ENCODE results near the gene ITPR3. TPM values are rescaled to one million over a fixed set of nuclear protein-coding genes. Genes with fewer than 3 reads are reported as not detected.
A peak's percentile ranks its signal among the peaks of the same experiment; 100 is the strongest.

The ITPR3 gene
- total and polyA plus RNA-seq, 2 of the 13 experiments (the other 11 are each of a cell fraction or from before 2014, with no cell fraction given) = 3.8 to 21.4 TPM

GRCh38 chr6:33619166-33619840 is 1.8 kb upstream of the ITPR3 start:
- no peak overlapping the region for H3K9ac ChIP-seq (ENCODE audit: insufficient read depth, low read depth, low read length)
- peaks cover 2% of the 10 kb centered on the region for H3K79me2 ChIP-seq (ENCODE audit: insufficient read depth, low read length)
- H3K36me3 ChIP-seq (replicated peaks in 1 of 2; ENCODE audit: control insufficient read depth in 1 of 2, insufficient read depth in 2 of 2, low read length in 2 of 2) = no peaks in the 10 kb centered on the region
- H2AFZ ChIP-seq (ENCODE audit: low read length) = no peak overlapping the region
- POLR2A ChIA-PET = interaction anchor here (1.7 to 5.1 kb wide), 3 partner anchors 9 to 29 kb away, joined by 6 to 32 read pairs (median 11); no protein-coding TSS in a partner anchor
- peak overlapping the region; percentile 9 to 86 (median 80); a peak in 5 of 6 replicates for H3K4me3 ChIP-seq (replicated peaks in 1 of 3; ENCODE audit: insufficient read depth in 1 of 3, low read depth in 2 of 3, low read length in 3 of 3)
- WGBS (ENCODE audit: low lambda C conversion rate) = 3% methylated on average over 5 of the region's 5 CpGs
- H4K20me1 ChIP-seq (ENCODE audit: insufficient read depth, low read length) = no peaks in the 10 kb centered on the region; the same call in 1 of the 2 replicates
- H3K27me3 ChIP-seq (ENCODE audit: control insufficient read depth in 1 of 2, insufficient read depth in 2 of 2, low read length in 2 of 2) = peaks cover 0 to 15% of the 10 kb centered on the region in 2 experiments; a peak in 3 of 5 replicates
- CTCF ChIA-PET (ENCODE audit: low intra/inter-chr PET ratio, low total read pairs) = interaction anchor here (1.2 kb wide), 1 partner anchor 29 kb away, joined by 3 read pairs; no protein-coding TSS in a partner anchor
- H3K27ac ChIP-seq (ENCODE audit: extremely low read length, insufficient read depth, low read length) = no peak overlapping the region
- in situ Hi-C loops (cut with HindIII; ENCODE audit: extremely low pct_ligation_motif_present, low pct_unique_long_range_greater_than_20kb) (no loop called here), intact Hi-C loops (cut with micrococcal nuclease; ENCODE audit: unreplicated experiment) (no loop called here)
- H3K4me1 ChIP-seq (ENCODE audit: insufficient read depth, low read length) = peaks cover 50% of the 10 kb centered on the region
- FAIRE-seq (peak; percentile 60), ATAC-seq (peak; percentile 28), DNase-seq (ENCODE audit: low spot score) (no peak)
- no peaks in the 10 kb centered on the region for H3K9me3 ChIP-seq (ENCODE audit: low read length)
- BruUV-seq (replicated peaks) = no TSS peak
- H3K4me2 ChIP-seq (ENCODE audit: low read depth, low read length) = peak overlapping the region; percentile 96
- TF ChIP-seq HMG20A (CRISPR knock-in tag; IDR thresholded peaks at IDR 0.05; ENCODE audit: borderline replicate concordance) (peak; percentile 10; the same call in 1 of the 2 replicates), ZC3H4 (CRISPR knock-in tag; IDR thresholded peaks at IDR 0.05; ENCODE audit: borderline replicate concordance) (peak; percentile 65; the same call in 1 of the 2 replicates), IRX3 (CRISPR knock-in tag; IDR thresholded peaks at IDR 0.05; ENCODE audit: borderline replicate concordance, low read depth) (no peak), XRCC5 (optimal IDR thresholded peaks at IDR 0.05; ENCODE audit: low read length) (no peak)
- TF ChIP-seq, protein P1, sequence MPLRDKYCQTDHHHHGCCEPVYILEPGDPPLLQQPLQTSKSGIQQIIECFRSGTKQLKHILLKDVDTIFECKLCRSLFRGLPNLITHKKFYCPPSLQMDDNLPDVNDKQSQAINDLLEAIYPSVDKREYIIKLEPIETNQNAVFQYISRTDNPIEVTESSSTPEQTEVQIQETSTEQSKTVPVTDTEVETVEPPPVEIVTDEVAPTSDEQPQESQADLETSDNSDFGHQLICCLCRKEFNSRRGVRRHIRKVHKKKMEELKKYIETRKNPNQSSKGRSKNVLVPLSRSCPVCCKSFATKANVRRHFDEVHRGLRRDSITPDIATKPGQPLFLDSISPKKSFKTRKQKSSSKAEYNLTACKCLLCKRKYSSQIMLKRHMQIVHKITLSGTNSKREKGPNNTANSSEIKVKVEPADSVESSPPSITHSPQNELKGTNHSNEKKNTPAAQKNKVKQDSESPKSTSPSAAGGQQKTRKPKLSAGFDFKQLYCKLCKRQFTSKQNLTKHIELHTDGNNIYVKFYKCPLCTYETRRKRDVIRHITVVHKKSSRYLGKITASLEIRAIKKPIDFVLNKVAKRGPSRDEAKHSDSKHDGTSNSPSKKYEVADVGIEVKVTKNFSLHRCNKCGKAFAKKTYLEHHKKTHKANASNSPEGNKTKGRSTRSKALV (CRISPR knock-in tag; IDR thresholded peaks at IDR 0.05) = 0 out of 2 replicates have a peak, but pooled peaks have one; percentile 31

Data from HepG2 (cell line).